ENCODE results near the gene SLC66A1.

SLC66A1 gene

DNA sequence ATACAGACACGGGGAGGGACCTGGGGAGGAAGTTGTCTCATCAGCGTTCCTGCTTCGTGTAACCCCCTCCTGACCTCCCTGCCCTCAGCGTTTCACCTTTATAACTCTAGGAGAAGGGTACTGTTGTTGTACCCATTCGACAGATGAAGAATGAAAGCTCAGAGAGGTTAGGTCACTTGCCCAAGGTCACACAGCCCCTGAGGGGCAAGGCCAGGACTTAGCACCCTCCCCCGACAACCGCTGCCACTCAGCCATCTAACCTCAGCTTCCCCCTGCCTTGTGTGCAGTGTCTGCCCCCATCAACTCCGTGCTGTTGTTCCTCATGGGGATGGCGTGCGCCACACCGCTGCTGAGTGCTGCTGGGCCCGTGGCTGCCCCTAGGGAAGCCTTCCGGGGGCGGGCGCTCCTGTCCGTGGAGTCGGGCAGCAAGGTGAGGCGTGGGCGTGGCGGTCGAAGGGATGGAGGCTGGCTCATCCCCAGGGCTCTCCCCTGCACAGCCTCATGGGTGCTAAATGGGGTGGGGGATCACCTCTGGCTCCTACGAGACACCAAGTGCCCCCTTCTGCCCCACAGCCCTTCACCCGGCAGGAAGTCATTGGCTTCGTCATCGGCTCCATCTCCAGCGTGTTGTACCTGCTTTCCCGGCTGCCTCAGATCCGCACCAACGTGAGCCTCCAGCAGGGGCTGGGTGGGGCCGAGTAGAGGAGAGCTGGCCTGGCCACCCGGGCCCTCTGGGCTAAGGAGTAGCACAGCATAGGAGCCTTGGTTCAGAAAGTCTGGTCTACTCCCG, 14.0 kb downstream of the SLC66A1 start:
- DNase-seq (ENCODE audit: low spot score) = no peak

DNA sequence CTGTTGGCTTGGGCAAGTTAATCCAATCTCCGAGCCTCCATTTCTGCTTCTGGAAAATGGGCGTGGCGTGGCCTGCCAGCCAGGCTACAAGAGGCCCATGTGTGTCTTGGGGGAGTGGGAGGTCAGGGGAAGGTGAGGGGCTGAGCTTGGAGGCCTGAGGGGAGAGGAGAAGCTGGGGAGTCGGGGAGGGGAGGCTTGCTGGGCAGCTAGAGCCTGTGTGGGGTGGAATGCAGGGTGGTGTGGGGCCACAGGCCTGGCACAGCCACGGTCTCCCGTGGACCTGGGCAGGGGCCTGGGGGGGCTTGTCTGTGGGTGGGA, 14.6 kb downstream of the SLC66A1 start:
- no peak for DNase-seq (ENCODE audit: low spot score)

DNA sequence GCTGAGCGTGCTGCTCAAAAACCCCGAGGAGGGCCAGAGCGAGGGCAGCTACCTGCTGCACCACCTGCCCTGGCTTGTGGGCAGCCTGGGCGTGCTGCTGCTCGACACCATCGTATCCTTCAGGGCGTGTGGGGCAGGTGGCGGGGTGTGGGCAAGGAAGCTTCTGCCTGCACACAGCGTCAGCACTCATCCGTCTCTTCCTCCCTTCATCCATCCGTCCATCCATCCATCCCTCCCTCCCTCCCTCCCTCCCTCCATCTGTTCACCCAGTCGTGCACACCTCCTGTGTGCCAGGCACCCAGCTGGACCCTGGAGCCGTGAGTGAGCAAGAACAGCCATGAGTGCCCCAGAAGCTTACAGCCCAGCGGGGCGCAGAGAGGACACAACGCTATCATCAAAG, 15.2 kb downstream of the SLC66A1 start:
- no peak for DNase-seq (ENCODE audit: low spot score)

DNA sequence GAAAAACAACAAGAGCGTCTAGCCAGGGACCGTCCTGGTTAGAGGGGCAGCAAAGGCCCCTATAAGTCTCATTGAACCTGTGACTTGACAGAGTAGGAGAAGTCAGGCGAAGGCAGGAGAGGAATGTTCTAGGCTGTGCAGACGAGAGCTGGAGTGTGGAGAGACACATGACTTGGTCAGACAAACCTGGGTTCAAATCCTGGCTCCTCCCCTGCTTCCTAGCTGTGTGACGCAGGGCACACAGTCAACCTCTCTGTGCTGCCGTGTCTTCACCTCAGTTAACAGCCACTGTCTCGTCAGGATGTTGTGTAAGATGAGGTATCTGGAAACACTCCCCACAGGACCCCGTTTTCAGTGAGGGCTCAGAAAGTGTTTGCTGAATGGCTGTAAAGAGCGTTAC, 15.6 kb downstream of the SLC66A1 start:
- no peak for DNase-seq (ENCODE audit: low spot score)

- DNase-seq (ENCODE audit: low spot score) = no peak
These were observed 16.4 kb downstream of the SLC66A1 start for GRCh38 chr1:19328486-19328885.

- no peak for DNase-seq (ENCODE audit: low spot score)
These were observed 17.1 kb downstream of the SLC66A1 start for GRCh38 chr1:19329188-19329587.

DNA sequence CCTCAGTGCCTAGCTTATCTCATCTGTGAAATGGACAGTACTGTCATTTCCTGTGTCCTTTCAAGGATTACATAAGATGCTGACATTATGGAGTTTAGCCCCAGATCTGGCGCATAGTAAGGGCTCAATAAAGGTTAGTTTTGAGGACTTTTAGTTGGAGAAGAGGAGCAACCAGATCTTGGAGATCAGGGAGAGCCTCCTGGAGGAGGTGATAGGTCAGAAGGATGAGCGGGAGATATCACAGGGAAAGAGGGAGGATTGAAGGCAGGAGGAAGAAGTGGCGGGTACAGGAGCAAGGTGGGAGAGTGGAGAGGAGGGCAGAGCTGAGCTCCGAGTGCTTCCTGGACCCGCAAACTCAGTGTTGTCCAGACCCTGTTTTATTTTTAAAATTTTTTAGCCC, 17.5 kb downstream of the SLC66A1 start:
- DNase-seq (ENCODE audit: low spot score) = no peak

DNA sequence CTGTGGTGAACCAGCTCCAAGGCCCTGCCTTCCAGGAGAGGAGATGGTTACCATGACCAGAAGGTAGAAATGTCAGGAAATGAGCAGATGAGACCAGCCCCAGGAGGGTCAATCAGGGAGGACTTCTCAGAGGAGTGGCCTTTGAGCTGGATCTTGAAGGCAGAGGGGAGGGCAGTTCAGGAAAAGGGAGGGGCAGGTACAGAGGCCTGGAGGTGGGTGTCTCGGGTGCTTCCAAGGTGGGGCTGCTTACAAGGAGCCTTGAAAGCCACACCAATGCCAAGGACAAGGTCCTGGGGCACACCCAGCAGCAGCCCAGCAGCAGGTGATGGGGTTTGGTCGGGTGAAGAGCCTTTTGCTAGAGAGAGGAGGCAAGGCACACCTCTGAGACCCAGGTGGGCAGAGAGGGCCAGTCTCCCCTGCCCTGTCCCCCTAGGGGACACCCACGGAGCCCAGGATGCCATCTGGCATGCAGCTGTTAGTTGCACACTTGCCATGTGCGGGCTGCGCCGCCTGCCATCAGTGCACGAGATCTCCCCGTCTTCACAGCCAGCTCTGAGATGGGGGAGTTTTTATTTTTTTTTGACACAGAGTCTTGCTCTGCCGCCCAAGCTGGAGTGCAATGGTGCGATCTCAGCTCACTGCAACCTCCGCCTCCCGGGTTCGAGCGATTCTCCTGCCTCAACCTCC, 18.5 kb downstream of the SLC66A1 start:
- DNase-seq (ENCODE audit: low spot score) = no peak

GRCh38 chr1:19331262-19331878, 19.2 kb downstream of the SLC66A1 start:
- no peak for DNase-seq (ENCODE audit: low spot score)

DNA sequence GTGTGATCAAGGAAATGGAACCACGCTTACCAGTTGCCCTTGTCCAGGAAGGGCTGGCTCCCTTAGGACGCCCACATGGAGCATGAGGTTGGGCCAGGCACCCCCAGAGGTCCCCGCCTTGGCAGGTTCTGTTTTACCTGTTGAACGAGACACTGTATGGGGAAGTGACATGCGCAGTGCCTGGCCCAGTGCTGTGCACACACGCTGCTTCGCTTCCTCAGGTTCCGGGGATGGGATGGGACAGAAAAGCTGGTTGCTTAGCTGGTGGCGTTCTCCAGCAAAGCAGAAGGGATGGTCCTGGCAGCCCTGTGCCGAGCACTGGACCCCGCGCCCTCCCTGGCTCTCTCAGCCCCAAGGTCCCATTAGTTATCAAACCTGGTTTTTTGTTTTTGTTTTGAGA, 20.7 kb downstream of the SLC66A1 start:
- DNase-seq (ENCODE audit: low spot score) = no peak

DNA sequence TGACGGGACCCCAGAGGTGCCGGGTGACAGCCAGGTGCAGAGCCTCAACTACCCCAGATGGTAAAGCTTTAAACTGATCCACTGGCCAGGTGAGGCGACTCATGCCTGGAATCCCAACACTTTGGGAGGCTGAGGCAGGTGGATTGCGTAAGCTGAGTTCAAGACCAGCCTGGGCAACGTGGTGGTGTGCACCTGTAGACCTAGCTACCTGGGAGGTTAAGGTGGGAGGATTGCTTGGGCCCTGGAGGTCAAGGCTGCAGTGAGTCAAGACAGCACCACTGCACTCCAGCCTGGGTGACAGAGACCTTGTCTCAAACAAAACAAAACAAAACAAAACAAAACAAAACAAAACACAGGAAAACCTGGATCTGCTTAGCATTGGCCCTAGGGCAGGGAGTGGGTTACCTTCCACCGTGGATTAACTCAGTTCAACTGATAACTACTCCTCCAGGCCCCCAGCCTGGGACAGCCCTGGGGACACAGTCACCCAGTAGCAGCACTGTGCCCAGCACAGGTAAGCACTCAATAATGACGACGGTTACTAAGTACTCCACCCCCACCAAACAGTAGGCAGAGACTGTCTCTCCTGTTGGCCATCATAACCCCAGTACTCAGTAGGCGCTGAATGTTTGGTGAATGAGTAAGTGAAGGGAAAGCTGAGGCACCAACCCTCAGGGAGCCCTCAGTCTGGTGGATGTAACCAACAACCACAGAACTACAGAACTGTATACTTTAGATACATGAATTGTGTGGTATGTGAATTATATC, 21.6 kb downstream of the SLC66A1 start:
- DNase-seq (ENCODE audit: low spot score) = no peak

DNA sequence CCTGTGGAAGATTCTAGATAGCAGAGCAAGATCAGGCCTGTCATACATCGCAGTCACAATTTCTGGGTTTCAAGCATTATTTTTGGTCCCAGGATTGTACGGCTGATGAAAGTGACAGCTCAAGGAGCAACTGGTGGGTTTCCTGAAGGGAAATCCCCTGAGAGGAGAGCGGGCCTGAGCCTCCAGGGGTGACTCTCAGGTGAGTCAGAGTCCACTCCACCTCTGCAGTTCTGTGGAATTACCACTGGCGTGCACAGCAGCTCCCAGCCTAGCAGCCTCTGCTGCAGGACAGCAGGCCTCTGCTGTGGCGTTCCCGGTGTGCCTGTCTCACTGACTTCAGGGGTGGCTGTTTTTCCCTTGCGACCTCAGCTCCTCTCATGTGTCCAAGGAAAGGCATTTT, 24.4 kb downstream of the SLC66A1 start:
- no peak for DNase-seq (ENCODE audit: low spot score)

DNA sequence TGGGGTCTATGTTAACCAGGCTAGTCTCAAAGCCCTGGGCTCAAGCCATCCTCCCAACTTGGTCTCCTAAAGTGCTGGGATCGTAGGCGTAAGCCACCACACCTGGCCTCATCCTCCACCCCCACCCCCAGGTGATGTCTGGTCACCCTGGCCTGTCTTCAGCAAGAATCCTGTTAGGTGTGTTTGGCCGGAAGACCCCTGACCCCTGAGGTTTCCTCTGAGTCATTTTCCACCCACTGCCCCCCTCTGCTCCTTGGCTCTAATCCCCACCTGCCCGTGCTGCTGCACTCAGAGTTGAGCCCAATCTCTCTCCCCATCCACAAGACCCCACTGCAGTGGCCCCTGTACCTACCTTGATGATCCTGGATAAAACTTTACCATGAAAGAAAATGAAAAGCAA, 25.2 kb downstream of the SLC66A1 start:
- no peak for DNase-seq (ENCODE audit: low spot score)

DNA sequence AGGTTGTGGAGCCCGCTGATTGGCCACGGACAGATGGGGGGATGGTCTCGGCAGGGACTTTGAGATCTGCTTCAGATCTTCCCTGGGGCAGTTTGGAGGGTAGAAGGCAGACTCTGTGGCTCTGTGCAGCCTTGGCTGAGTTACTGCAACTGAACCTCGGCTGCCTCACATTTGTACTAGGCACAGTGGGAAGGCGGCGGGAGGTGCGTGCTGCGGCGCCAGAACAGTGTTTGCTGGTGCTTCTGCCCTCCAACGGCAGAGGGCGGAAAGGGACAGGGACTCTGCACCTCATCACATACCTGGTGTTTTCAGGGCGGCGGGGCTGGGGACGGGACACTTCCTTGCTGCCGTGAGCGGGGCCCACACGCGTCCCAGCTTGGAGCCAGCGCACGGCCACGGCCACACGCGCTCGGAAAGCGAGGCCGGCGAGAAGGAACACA, 26.2 kb downstream of the SLC66A1 start:
- no peak for DNase-seq (ENCODE audit: low spot score)

DNA sequence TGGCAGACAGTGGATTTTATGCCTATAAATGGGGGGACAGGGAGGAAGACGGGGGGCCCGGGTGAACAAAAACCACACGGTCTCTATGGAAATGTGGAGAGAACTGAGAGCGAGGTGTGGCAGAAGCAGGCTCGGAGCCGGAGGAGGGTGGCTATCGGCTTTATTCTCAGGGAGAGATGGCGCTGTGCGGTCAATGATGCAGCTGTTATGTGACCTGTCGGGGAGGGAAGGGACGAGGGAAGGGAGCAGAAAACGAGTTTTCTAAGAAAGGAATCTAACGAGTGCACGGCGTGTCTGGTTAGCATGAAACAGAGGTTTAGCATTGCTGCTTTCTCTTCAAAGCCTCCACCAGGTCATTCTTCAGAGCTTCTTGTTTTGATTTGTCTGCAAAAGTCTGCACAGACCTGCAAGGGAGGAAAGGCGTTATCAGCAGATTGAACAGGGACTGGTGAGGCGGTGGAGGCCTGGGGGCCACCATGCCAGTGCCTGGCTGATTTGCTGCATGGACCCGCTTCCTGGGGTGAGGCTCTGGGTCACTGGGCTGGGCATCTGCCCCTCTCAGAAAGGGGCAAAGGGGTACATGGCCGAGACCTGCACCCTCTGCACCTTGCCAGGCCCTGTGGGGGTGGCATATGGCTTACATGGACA, 27.2 kb downstream of the SLC66A1 start:
- no peak for DNase-seq (ENCODE audit: low spot score)

DNA sequence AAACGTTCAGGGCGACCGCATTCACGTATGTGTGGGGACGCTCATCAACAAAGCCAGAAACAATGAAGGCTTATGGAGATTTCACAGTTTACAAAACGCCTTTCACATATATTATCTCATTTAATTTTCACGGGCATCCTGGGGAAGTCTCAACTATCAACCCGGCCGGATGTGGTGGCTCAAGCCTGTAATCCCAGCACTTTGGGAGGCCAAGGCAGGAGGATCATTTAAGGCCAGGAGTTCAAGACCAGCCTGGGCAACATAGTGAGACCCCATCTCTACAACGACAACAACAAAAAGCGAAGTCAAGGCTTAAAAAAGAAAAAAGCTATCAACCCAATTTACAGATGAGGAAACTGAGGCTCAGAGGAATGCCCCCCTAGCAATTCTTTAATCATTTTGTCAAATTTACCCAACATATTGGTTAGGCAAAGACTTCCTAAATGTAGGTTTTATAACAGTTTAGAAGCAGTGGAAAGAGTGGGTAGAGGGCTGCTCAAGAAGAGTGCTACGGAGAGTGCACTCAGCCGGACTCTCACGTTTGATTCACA, 28.3 kb downstream of the SLC66A1 start:
- DNase-seq (ENCODE audit: low spot score) = no peak

- peak; percentile 78 for DNase-seq (ENCODE audit: low spot score)
These were observed 29.3 kb downstream of the SLC66A1 start for GRCh38 chr1:19341201-19342061.

DNA sequence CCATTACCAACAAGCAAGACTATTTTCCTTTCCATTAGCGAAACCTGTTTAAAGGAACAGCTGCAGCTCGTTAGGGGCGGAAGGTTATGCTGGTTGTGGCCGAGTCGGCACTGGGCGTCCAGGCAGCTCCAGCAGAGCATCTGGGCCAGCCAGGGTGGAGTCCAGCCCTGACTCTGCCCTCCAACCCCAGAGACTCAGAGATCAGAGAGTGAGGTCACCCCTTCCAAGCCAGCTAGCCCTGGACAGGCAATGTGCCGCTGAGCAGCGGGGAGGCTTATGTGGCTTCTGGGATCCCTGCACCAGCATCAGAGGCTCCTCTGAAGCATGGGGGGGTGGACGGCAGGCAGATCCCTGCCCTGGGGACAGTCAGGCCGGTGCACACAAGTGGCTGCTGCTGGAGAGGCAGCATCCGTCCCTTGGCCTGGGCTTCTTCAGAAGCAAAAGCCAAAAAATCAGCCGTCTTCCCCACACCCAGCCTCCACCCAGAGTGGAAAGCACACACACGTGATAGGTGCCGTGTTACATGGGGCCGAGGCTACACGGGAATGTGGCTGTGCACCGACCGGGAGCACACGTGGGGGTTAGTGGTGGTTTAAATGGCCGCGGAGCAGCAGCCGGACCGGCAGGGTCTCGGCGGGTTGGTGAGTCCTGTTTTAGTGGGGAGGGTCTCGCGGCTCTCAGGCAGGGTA, 30.1 kb downstream of the SLC66A1 start:
- no peak for DNase-seq (ENCODE audit: low spot score)

- DNase-seq (ENCODE audit: low spot score) = no peak
These were observed 30.9 kb downstream of the SLC66A1 start for GRCh38 chr1:19342894-19343616.
